ENCODE measurements around the gene BRAT1.
"Not testable (repeated sequence)": the region's sequence is repeated elsewhere in the genome, so short reads cannot be mapped to it uniquely, and the experiment has no call there.

The BRAT1 gene

GRCh38 chr7:2555121-2556052 is at the start of gene BRAT1:
BRAT1 (minus strand) TSS chr7:2555524; CDS start chr7:2554431, 1,093 bp downstream.
- DNase-seq, result peak; percentile 90

- no peak for DNase-seq
Measured at GRCh38 chr7:2604608-2605174, 49.4 kb upstream of the BRAT1 start.

- DNase-seq, result no peak
Measured at GRCh38 chr7:2603044-2603965, 48.0 kb upstream of the BRAT1 start.

GRCh38 chr7:2602406-2603043 is 47.2 kb upstream of the BRAT1 start:
- no peak for DNase-seq

- DNase-seq, result no peak
Measured at GRCh38 chr7:2601907-2602306, 46.6 kb upstream of the BRAT1 start.

GRCh38 chr7:2601065-2601464 is 45.7 kb upstream of the BRAT1 start:
- no peak for DNase-seq

- no peak for DNase-seq
Measured at GRCh38 chr7:2598154-2598823, 43.0 kb upstream of the BRAT1 start.

GRCh38 chr7:2597273-2597640 is 41.9 kb upstream of the BRAT1 start:
- DNase-seq, result no peak

GRCh38 chr7:2596464-2597272 is 41.3 kb upstream of the BRAT1 start:
- no peak for DNase-seq

GRCh38 chr7:2595258-2595860 is 40.0 kb upstream of the BRAT1 start:
- no peak for DNase-seq

- no peak for DNase-seq
Measured at GRCh38 chr7:2594599-2594998, 39.3 kb upstream of the BRAT1 start.

GRCh38 chr7:2593036-2593727 is 37.9 kb upstream of the BRAT1 start:
- no peak for DNase-seq

- DNase-seq, result no peak
Measured at GRCh38 chr7:2592375-2592865, 37.1 kb upstream of the BRAT1 start.

GRCh38 chr7:2589941-2590340 is 34.6 kb upstream of the BRAT1 start:
- not testable (repeated sequence) for DNase-seq

GRCh38 chr7:2589341-2589740 is 34.0 kb upstream of the BRAT1 start:
- no peak for DNase-seq

- no peak for DNase-seq
Measured at GRCh38 chr7:2587778-2588177, 32.5 kb upstream of the BRAT1 start.

- no peak for DNase-seq
Measured at GRCh38 chr7:2587134-2587533, 31.8 kb upstream of the BRAT1 start.

GRCh38 chr7:2586326-2587020 is 31.1 kb upstream of the BRAT1 start:
- DNase-seq, result no peak

- DNase-seq, result no peak
Measured at GRCh38 chr7:2585446-2585845, 30.1 kb upstream of the BRAT1 start.
